H1 (cell line): Measurements from ENCODE around the gene KRT75. TPM values are rescaled to one million over a fixed set of nuclear protein-coding genes. Genes with fewer than 3 reads are reported as not detected.

Experiments used
- CTCF ChIA-PET: fragments of 300-600 bp; sonication (Branson Sonifier 250); formaldehyde crosslinking; loops from one replicate; lab custom pipeline; 2021; ENCODE audit not compliant: partially characterized antibody; lab: Charles Lee
- POLR2A ChIA-PET: fragments of 300-600 bp; sonication (Branson Sonifier 250); formaldehyde crosslinking; loops from one replicate; lab custom pipeline; 2021; ENCODE audit warnings: inconsistent platforms; ENCODE audit not compliant: partially characterized antibody; lab: Charles Lee
- DNase-seq, 2 experiments: peaks; one replicate each; pipeline versions ENCODE4 v3.0.0 to v3.0.0-alpha.2; 2010 to 2022; ENCODE audit warnings: low spot score in 2 of 2, low read depth in 1 of 2, mixed read lengths in 1 of 2
- FAIRE-seq: peaks from 2 replicates; lab custom pipeline; 2011; peaks lifted over from hg19 to GRCh38; lab: Jason Lieb, UNC
- H2AFZ ChIP-seq: 2 replicates; pipeline ENCODE4 v1.8.1; 2012; ENCODE audit warnings: low read length, inconsistent platforms
- H2AK5ac ChIP-seq: 2 replicates; pipeline ENCODE4 v1.6.1; 2013; ENCODE audit warnings: low read depth, low read length
- H2BK120ac ChIP-seq: replicated peaks from 2 replicates; pipeline ENCODE3; 2013; ENCODE audit warnings: low read depth, low read length, inconsistent platforms
- H2BK12ac ChIP-seq: 2 replicates; pipeline ENCODE4 v1.6.1; 2013; ENCODE audit warnings: low read depth, low read length
- H2BK15ac ChIP-seq: 2 replicates; pipeline ENCODE4 v1.6.1; 2013; ENCODE audit warnings: low read length
- H2BK20ac ChIP-seq: 2 replicates; pipeline ENCODE4 v1.6.1; 2013; ENCODE audit warnings: low read length
- H2BK5ac ChIP-seq: 2 replicates; pipeline ENCODE4 v1.6.1; 2013; ENCODE audit warnings: low read depth, low read length
- H3K14ac ChIP-seq: 2 replicates; pipeline ENCODE4 v1.6.1; 2013; ENCODE audit warnings: inconsistent platforms; ENCODE audit not compliant: insufficient read length
- H3K18ac ChIP-seq: 2 replicates; pipeline ENCODE4 v1.6.1; 2013; ENCODE audit warnings: low read length; ENCODE audit errors: extremely low read depth
- H3K23ac ChIP-seq: 2 replicates; pipeline ENCODE4 v1.6.1; 2013; ENCODE audit warnings: inconsistent platforms; ENCODE audit not compliant: insufficient read length
- H3K23me2 ChIP-seq: 2 replicates; pipeline ENCODE4 v1.6.1; 2013; ENCODE audit warnings: low read depth, low read length
- H3K27ac ChIP-seq: 2 replicates; pipeline ENCODE4 v1.6.1; 2011; ENCODE audit warnings: low read depth, low read length, inconsistent platforms
- H3K27me3 ChIP-seq, 4 experiments: replicated peaks in 1 of 4; 1 replicate in 1 of 4; 2 replicates in 3 of 4; pipeline versions ENCODE4 v1.6.1 to v1.8.1; 2011 to 2013; ENCODE audit warnings: low read length in 3 of 4, mild to moderate bottlenecking in 3 of 4, inconsistent platforms in 2 of 4, mixed read lengths in 2 of 4, moderate library complexity in 1 of 4; ENCODE audit not compliant: control insufficient read depth in 3 of 4, insufficient read depth in 3 of 4; ENCODE audit errors: extremely low read depth in 1 of 4
- H3K36me3 ChIP-seq, 4 experiments: 2 replicates each; pipeline versions ENCODE4 v1.6.1 to v1.8.1; 2011 to 2013; ENCODE audit warnings: mild to moderate bottlenecking in 4 of 4, low read length in 3 of 4, moderate library complexity in 2 of 4, control low read depth in 1 of 4, inconsistent platforms in 1 of 4; ENCODE audit not compliant: insufficient read depth in 4 of 4, control insufficient read depth in 2 of 4
- H3K4ac ChIP-seq: replicated peaks from 2 replicates; pipeline ENCODE3; 2013; ENCODE audit warnings: low read length, low read depth, mixed read lengths, inconsistent platforms; ENCODE audit not compliant: insufficient read length
- H3K4me1 ChIP-seq, 4 experiments: replicated peaks in 1 of 4; 1 replicate in 1 of 4; 2 replicates in 3 of 4; pipeline versions ENCODE4 v1.6.1 to v1.8.1; 2011 to 2013; ENCODE audit warnings: low read length in 3 of 4, inconsistent platforms in 2 of 4, mixed read lengths in 1 of 4; ENCODE audit not compliant: insufficient read depth in 4 of 4, control insufficient read depth in 3 of 4
- H3K4me2 ChIP-seq, 2 experiments: 2 replicates each; pipeline versions ENCODE4 v1.6.1 to v1.8.1; 2011 to 2013; ENCODE audit warnings: low read depth in 2 of 2, low read length in 2 of 2, control low read depth in 1 of 2, inconsistent platforms in 1 of 2, mild to moderate bottlenecking in 1 of 2; ENCODE audit not compliant: insufficient read depth in 1 of 2
- H3K4me3 ChIP-seq, 4 experiments: fragments of 200-600, 300-600 bp in 1 of 4; sonication (generic), shearing (Covaris generic), sonication (Bioruptor Twin) in 1 of 4; 2 replicates each; pipeline versions ENCODE4 v1.5.1 to v1.8.1; 2011 to 2016; ENCODE audit warnings: low read length in 4 of 4, low read depth in 3 of 4, control low read depth in 2 of 4, inconsistent platforms in 2 of 4, mild to moderate bottlenecking in 2 of 4, mixed read lengths in 1 of 4, moderate library complexity in 1 of 4; ENCODE audit not compliant: insufficient read depth in 2 of 4; ENCODE audit errors: extremely low read depth in 1 of 4
- H3K56ac ChIP-seq: replicated peaks from 2 replicates; pipeline ENCODE3; 2013; ENCODE audit warnings: low read depth, mild to moderate bottlenecking, mixed read lengths, low read length, inconsistent platforms; ENCODE audit not compliant: insufficient read length
- H3K79me1 ChIP-seq: 2 replicates; pipeline ENCODE4 v1.6.1; 2013; ENCODE audit warnings: low read depth, low read length, control low read depth
- H3K79me2 ChIP-seq, 2 experiments: 2 replicates each; pipeline versions ENCODE4 v1.6.1 to v1.8.1; 2012 to 2013; ENCODE audit warnings: low read length in 2 of 2, mild to moderate bottlenecking in 2 of 2, inconsistent platforms in 1 of 2; ENCODE audit not compliant: insufficient read depth in 2 of 2, control insufficient read depth in 1 of 2
- H3K9ac ChIP-seq, 4 experiments: replicated peaks in 1 of 4; 1 replicate in 1 of 4; 2 replicates in 3 of 4; pipeline versions ENCODE4 v1.6.1 to v1.8.1; 2011 to 2013; ENCODE audit warnings: low read depth in 3 of 4, low read length in 3 of 4, control low read depth in 2 of 4, mild to moderate bottlenecking in 2 of 4, moderate library complexity in 2 of 4, inconsistent platforms in 1 of 4; ENCODE audit errors: extremely low read depth in 1 of 4
- H3K9me3 ChIP-seq, 2 experiments: 2 replicates each; pipeline versions ENCODE4 v1.6.1 to v1.8.1; 2012 to 2013; ENCODE audit warnings: mild to moderate bottlenecking in 2 of 2, moderate library complexity in 2 of 2, control low read depth in 1 of 2, inconsistent platforms in 1 of 2, low read depth in 1 of 2, low read length in 1 of 2, mixed read lengths in 1 of 2; ENCODE audit not compliant: insufficient read depth in 2 of 2
- H4K20me1 ChIP-seq, 2 experiments: replicated peaks in 1 of 2; 2 replicates each; pipeline versions ENCODE3 to v1.8.1; 2011 to 2013; ENCODE audit warnings: inconsistent platforms in 2 of 2, low read length in 2 of 2, mild to moderate bottlenecking in 1 of 2; ENCODE audit not compliant: insufficient read depth in 2 of 2, control insufficient read depth in 1 of 2
- H4K5ac ChIP-seq: 2 replicates; pipeline ENCODE4 v1.6.1; 2013; ENCODE audit warnings: low read length, low read depth, mixed read lengths, inconsistent platforms; ENCODE audit not compliant: insufficient read length
- H4K8ac ChIP-seq: 2 replicates; pipeline ENCODE4 v1.8.0; 2013; ENCODE audit warnings: mild to moderate bottlenecking, moderate library complexity, low read length, inconsistent platforms; ENCODE audit not compliant: insufficient read depth; ENCODE audit errors: extremely low read depth
- H4K91ac ChIP-seq: replicated peaks from 2 replicates; pipeline ENCODE3; 2013; ENCODE audit warnings: low read length, mixed read lengths, inconsistent platforms; ENCODE audit not compliant: insufficient read length
- ASH2L ChIP-seq: fragments of 200-600, 300-600 bp; sonication (generic); IDR thresholded peaks from one replicate; pipeline ENCODE4 v1.7.1; 2017; ENCODE audit warnings: low read length
- E2F6 ChIP-seq: IDR thresholded peaks from 2 replicates; pipeline ENCODE4 v1.6.1; 2012; ENCODE audit warnings: inconsistent platforms
- EP300 ChIP-seq, 2 experiments: IDR thresholded peaks; 1 replicate in 1 of 2; 2 replicates in 1 of 2; pipeline ENCODE4 v1.6.1; 2011 to 2012; ENCODE audit warnings: low read depth in 2 of 2, low read length in 2 of 2, mild to moderate bottlenecking in 2 of 2, borderline replicate concordance in 1 of 2, inconsistent platforms in 1 of 2, moderate library complexity in 1 of 2
- PHF8 ChIP-seq: fragments of 200-600 bp; sonication (generic); conservative IDR thresholded peaks from 2 replicates; pipeline ENCODE4 v1.7.1; 2012; ENCODE audit warnings: low read depth, mild to moderate bottlenecking, inconsistent platforms, low read length, moderate library complexity
- RXRA ChIP-seq: IDR thresholded peaks from 2 replicates; pipeline ENCODE4 v1.6.1; 2011; ENCODE audit warnings: low read depth, mild to moderate bottlenecking, low read length, moderate library complexity; ENCODE audit not compliant: insufficient read depth
- SP1 ChIP-seq: IDR thresholded peaks from 2 replicates; pipeline ENCODE4 v1.6.1; 2011; ENCODE audit warnings: low read depth, low read length
- TAF7 ChIP-seq: optimal IDR thresholded peaks from 2 replicates; pipeline ENCODE3; 2011; ENCODE audit warnings: low read depth, mild to moderate bottlenecking, inconsistent platforms, low read length, moderate library complexity, borderline replicate concordance
- TBP ChIP-seq: IDR thresholded peaks from 2 replicates; pipeline ENCODE4 v1.6.1; 2011; ENCODE audit warnings: low read depth, low read length, improper control_type of control experiment
- TCF12 ChIP-seq: IDR thresholded peaks from 2 replicates; pipeline ENCODE4 v1.6.1; 2011; ENCODE audit warnings: low read depth, mild to moderate bottlenecking, low read length
- WGBS, 2 experiments: shearing (Covaris generic) in 1 of 2; methylation state at CpG; one replicate each; pipeline versions ENCODE4 v1.1.6 to v1.1.7; 2013 to 2015; ENCODE audit warnings: low lambda C conversion rate in 2 of 2, mixed read lengths in 2 of 2, inconsistent platforms in 1 of 2, low coverage in 1 of 2, missing lambda C conversion rate in 1 of 2; ENCODE audit not compliant: insufficient replicate concordance in 2 of 2, insufficient coverage in 1 of 2, insufficient read length in 1 of 2; ENCODE audit errors: extremely low coverage in 1 of 2, missing lambda C conversion rate in 1 of 2; 5-methylcytosine and 5-hydroxymethylcytosine counted together
- polyA plus RNA-seq, 7 experiments: library from polyadenylated mRNA; depleted of rRNA in 3 of 7; stranded (reverse) in 5 of 7; unstranded in 2 of 7; fragments of >200 nt in 5 of 7; fragments of 200-250 nt in 2 of 7; gene quantifications; 1 replicate in 5 of 7; 2 replicates in 1 of 7; 4 replicates in 1 of 7; pipeline versions ENCODE4 v1.2.1 to v1.2.3, GENCODE V29; 2011 to 2013; ENCODE audit warnings: missing spikeins in 2 of 7, mixed read lengths in 2 of 7
- total RNA-seq: library from RNA; stranded (reverse); fragmentation: NEBNext Ultra II Directional; extraction: Animal tissue kit (Norgen Biotek cat#: 25700); gene quantifications from 2 replicates; pipeline ENCODE4 v1.2.1, GENCODE V29; 2021

Gene KRT75
- total and polyA plus RNA-seq, 2 of the 8 experiments (the other 6 are each of a cell fraction or from before 2014, with no cell fraction given) = not detected

DNA sequence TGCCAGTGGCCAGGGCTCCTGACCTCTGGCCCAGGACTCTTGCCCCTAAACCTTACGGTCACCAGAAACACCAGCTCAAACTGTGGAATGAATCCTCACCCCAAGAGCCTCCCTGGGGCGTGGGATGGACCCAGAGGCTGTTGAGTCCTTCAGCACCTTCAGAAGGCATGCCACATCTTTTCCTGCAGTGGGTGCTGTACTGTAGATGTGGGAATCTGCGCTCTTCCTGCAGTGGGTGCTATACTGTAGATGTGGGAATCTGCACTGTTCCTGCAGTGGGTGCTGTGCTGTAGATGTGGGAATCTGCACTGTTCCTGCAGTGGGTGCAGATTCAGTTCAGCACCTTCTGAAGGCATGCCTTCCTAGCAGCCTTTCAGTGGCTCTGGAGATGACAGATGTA lies 29.2 kb downstream of the KRT75 start:
- no peak overlapping the region for H3K18ac ChIP-seq
- no peak overlapping the region for H2AFZ ChIP-seq
- H3K9ac ChIP-seq = no peak overlapping the region
- H4K5ac ChIP-seq = no peak overlapping the region
- CTCF ChIA-PET = interaction anchor here (0.8 to 5.6 kb wide), 9 partner anchors 10 to 480 kb away, joined by 3 to 36 read pairs (median 3); partner anchors contain the start of gene KRT5
- no peak overlapping the region for H3K4ac ChIP-seq
- no peak overlapping the region for H3K14ac ChIP-seq
- H3K23ac ChIP-seq = no peak overlapping the region
- no peaks in the 10 kb centered on the region for H3K79me1 ChIP-seq
- no peaks in the 10 kb centered on the region; a peak in 1 of 7 replicates for H3K27me3 ChIP-seq
- WGBS, 2 experiments = 73% methylated on average over 3 of the region's 3 CpGs; no CpG with 5 or more reads in 1 of the 2 experiments
- H3K23me2 ChIP-seq = no peaks in the 10 kb centered on the region
- H3K36me3 ChIP-seq = no peaks in the 10 kb centered on the region
- no peak overlapping the region for H2BK5ac ChIP-seq
- no peak overlapping the region for H2BK12ac ChIP-seq
- no peak for DNase-seq
- TF ChIP-seq TBP = no peak
- TF ChIP-seq TCF12 = no peak
- no peak for TF ChIP-seq EP300 (IDR thresholded peaks at IDR 0.05; ENCODE audit: borderline replicate concordance in 1 of 2, low read depth in 2 of 2, low read length in 2 of 2)
- TF ChIP-seq TAF7 = no peak
- no peak for TF ChIP-seq E2F6
- no peak for TF ChIP-seq ASH2L
- no peak for TF ChIP-seq RXRA
- no peak for TF ChIP-seq PHF8
- no peak for TF ChIP-seq SP1
- TF ChIP-seq, all 59 proteins: peak for 0
- H3K4me1 ChIP-seq = peaks cover 0 to 5% (median under 1%) of the 10 kb centered on the region in 4 experiments; a peak in 1 of 7 replicates
- H3K4me3 ChIP-seq = no peak overlapping the region
- H3K4me2 ChIP-seq = no peak overlapping the region
- no peak overlapping the region for H2BK120ac ChIP-seq
- POLR2A ChIA-PET = no interaction called here
- no peak overlapping the region for H3K27ac ChIP-seq
- no peak for FAIRE-seq
- H2BK20ac ChIP-seq = no peak overlapping the region
- peaks cover 2 to 11% of the 10 kb centered on the region in 2 experiments; a peak in 1 of 4 replicates for H3K9me3 ChIP-seq
- no peaks in the 10 kb centered on the region for H4K20me1 ChIP-seq
- H3K56ac ChIP-seq = no peak overlapping the region
- no peak overlapping the region for H2AK5ac ChIP-seq
- no peak overlapping the region for H4K8ac ChIP-seq
- H3K79me2 ChIP-seq = no peaks in the 10 kb centered on the region
- H2BK15ac ChIP-seq = no peak overlapping the region
- H4K91ac ChIP-seq = no peak overlapping the region
